ENCODE data around the gene RAD51AP1.

DNA sequence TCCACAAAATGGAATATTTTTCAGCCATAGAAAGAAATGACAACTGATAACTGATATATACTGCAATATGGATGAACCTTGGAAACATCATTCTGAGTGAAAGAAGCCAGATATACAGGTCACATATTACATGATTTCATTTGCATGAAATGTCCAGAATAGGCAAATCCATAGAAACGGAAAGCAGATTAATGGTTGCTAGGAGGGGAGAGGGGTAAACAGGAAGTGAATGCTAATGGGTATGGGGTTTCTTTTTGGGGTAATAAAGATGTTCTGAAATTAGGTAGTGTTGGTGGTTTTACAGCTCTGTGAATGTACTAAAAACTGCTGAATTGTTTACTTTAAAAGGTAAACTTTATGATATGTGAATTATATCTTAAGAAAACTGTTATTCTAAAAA is 6.5 kb downstream of the RAD51AP1 start:
- TF ChIP-seq, protein P1, sequence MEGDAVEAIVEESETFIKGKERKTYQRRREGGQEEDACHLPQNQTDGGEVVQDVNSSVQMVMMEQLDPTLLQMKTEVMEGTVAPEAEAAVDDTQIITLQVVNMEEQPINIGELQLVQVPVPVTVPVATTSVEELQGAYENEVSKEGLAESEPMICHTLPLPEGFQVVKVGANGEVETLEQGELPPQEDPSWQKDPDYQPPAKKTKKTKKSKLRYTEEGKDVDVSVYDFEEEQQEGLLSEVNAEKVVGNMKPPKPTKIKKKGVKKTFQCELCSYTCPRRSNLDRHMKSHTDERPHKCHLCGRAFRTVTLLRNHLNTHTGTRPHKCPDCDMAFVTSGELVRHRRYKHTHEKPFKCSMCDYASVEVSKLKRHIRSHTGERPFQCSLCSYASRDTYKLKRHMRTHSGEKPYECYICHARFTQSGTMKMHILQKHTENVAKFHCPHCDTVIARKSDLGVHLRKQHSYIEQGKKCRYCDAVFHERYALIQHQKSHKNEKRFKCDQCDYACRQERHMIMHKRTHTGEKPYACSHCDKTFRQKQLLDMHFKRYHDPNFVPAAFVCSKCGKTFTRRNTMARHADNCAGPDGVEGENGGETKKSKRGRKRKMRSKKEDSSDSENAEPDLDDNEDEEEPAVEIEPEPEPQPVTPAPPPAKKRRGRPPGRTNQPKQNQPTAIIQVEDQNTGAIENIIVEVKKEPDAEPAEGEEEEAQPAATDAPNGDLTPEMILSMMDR (IDR thresholded peaks at IDR 0.05), result no peak
- TF ChIP-seq EZH2 (IDR thresholded peaks at IDR 0.05; ENCODE audit: borderline replicate concordance, insufficient read depth, low read depth, low read length, poor library complexity, severe bottlenecking), result no peak
